ENCODE measurements around the gene SELENOM. TPM values are rescaled to one million over a fixed set of nuclear protein-coding genes. Genes with fewer than 3 reads are reported as not detected.

Gene SELENOM
- total and polyA plus RNA-seq, 7 experiments from 2014 or later: 9.1 to 175 (median 69.9) TPM

DNA sequence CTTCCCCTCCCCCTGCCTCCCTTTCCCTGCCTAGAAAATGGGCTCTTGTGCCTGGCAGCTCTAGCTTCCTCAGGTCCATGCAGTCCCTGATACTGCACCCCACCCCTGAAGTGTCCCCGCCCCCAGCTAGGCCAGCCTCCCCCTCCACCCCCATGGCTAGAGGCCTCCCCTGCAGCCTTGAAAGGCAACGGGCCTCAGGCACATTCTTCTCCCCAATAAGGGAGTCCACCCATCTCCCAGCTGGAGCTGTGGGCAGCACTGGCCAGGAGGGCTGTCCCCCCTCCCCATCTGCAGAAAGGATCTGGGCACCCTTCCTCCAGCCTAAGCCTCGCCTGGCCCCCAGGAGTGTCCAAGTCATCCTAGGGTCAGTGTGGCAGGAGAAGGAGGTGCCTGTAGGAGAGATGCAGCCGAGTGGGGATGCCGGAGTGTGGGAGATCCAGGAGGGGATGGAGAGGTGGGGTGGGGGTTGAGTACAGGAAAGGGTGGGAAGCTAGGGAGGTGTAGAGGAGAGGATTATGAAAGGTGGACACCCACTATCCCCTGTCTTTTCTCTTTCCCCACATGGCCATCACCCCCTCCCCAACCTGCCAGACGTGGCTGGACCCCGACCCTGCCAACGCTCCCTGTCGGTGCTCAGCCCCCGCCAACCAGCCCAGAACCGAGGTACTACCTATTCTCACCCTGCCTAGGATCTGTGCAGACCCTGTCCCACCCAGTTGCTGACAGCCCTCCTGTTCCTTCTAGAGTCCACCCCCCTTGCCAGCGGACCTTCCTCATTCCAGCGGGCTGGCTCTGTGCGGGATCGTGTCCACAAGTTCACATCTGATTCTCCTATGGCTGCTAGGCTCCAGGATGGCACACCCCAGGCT is 16.9 kb downstream of the SELENOM start:
- DNase-seq (no peak), ATAC-seq (no peak)
- Mint-ChIP-seq H3K27me3 (no peaks in the 10 kb centered on the region), H3K9me3 (no peaks in the 10 kb centered on the region), H3K27ac (no peak overlapping the region), H3K36me3 (no peaks in the 10 kb centered on the region), H3K4me1 (peaks cover 0 to 1% (median 0%) of the 10 kb centered on the region in 7 donors), H3K4me3 (no peak overlapping the region)
- H3K9me3 ChIP-seq (ENCODE audit: control insufficient read depth in 2 of 3, low read length in 3 of 3): no peaks in the 10 kb centered on the region
- intact Hi-C loops (cut with micrococcal nuclease): no loop called here
- H3K27ac ChIP-seq (ENCODE audit: low read depth, low read length): no peak overlapping the region
- no peaks in the 10 kb centered on the region for H3K4me1 ChIP-seq (ENCODE audit: control insufficient read depth in 2 of 2, insufficient read depth in 2 of 2, low read length in 2 of 2)
- no peaks in the 10 kb centered on the region for H3K36me3 ChIP-seq (ENCODE audit: control insufficient read depth in 2 of 3, insufficient read depth in 3 of 3, low read length in 3 of 3)
- POLR2A ChIA-PET: no interaction called here
- CTCF ChIA-PET: interaction anchor here (0.8 kb wide), 1 partner anchor 169 kb away, joined by 4 read pairs; no protein-coding TSS in a partner anchor
- H3K27me3 ChIP-seq (ENCODE audit: control insufficient read depth in 2 of 2, insufficient read depth in 2 of 2, low read length in 2 of 2): no peaks in the 10 kb centered on the region
- no peak overlapping the region for H3K4me3 ChIP-seq (ENCODE audit: low read length)

DNA sequence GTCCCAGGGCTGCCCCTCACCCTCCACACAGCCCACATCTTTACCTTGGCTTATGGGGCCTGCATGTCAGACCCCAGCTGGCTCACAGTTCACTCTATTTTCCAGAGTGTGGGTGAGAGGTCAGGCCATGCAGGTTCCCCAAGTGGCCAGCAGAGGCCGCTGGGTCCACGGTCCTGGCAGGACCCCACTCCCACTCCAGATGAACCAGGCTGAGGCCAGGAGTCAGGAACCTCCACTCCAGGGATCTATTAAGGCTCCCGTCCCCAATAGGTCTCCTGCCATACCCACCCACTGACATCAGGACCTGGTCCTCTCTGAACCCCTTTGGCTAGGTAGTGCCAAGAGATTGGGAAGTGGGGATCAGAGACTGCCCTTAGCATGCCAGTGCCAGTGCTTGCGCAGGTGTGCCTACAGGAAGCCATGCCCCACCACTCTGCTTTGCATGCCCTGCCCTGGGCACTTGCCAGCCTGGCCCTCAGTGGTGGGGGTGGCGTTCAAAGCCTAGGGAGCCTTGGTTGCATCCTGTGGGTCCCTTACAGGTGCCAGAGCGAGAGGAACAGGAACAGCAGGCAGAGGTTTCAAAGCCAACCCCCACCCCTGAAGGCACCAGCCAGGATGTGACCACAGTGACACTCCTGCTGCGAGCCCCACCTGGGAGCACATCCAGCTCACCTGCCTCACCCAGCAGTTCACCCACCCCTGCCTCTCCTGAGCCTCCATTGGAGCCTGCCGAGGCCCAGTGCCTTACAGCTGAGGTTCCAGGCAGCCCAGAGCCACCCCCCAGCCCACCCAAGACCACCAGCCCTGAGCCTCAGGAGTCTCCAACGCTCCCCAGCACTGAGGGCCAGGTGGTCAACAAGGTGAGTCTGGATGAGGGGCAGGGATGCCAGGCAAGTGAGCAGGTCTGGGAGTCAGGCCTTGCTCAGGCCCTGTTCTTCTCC is 17.9 kb downstream of the SELENOM start:
- peak in 3 of 9 donors; percentile 25 to 31 (median 27) for DNase-seq
- Histone ChIP-seq H3K27ac (ENCODE audit: low read depth, low read length) (no peak overlapping the region), H3K36me3 (ENCODE audit: control insufficient read depth in 2 of 3, insufficient read depth in 3 of 3, low read length in 3 of 3) (peaks cover 0 to 3% (median 0%) of the 10 kb centered on the region in 3 experiments), H3K4me1 (ENCODE audit: control insufficient read depth in 2 of 2, insufficient read depth in 2 of 2, low read length in 2 of 2) (no peaks in the 10 kb centered on the region), H3K27me3 (ENCODE audit: control insufficient read depth in 2 of 2, insufficient read depth in 2 of 2, low read length in 2 of 2) (no peaks in the 10 kb centered on the region), H3K4me3 (ENCODE audit: low read length) (no peak overlapping the region), H3K9me3 (ENCODE audit: control insufficient read depth in 2 of 3, low read length in 3 of 3) (no peaks in the 10 kb centered on the region)
- Mint-ChIP-seq H3K27me3 (no peaks in the 10 kb centered on the region), H3K9me3 (no peaks in the 10 kb centered on the region), H3K4me1 (peaks cover 0 to 5% (median 4%) of the 10 kb centered on the region in 7 donors), H3K36me3 (no peaks in the 10 kb centered on the region), H3K27ac (no peak overlapping the region), H3K4me3 (no peak overlapping the region)
- ChIA-PET POLR2A (interaction anchor here (1.0 kb wide), 1 partner anchor 454 kb away, joined by 3 read pairs; the partner anchor contains the start of gene SLC35E4), CTCF (interaction anchor here (0.8 to 8.1 kb wide), 3 partner anchors 140 to 168 kb away, joined by 4 to 59 read pairs (median 10); no protein-coding TSS in a partner anchor)
- ATAC-seq: no peak
- intact Hi-C loops (cut with micrococcal nuclease): loop anchor here (1.0 to 10.0 kb wide), 4 partner anchors 60 to 665 kb away; partner anchors contain the start of genes DEPDC5 (in 1 of the 2), DRG1 (in 1 of the 2) and PRR14L (in 1 of the 2)

DNA sequence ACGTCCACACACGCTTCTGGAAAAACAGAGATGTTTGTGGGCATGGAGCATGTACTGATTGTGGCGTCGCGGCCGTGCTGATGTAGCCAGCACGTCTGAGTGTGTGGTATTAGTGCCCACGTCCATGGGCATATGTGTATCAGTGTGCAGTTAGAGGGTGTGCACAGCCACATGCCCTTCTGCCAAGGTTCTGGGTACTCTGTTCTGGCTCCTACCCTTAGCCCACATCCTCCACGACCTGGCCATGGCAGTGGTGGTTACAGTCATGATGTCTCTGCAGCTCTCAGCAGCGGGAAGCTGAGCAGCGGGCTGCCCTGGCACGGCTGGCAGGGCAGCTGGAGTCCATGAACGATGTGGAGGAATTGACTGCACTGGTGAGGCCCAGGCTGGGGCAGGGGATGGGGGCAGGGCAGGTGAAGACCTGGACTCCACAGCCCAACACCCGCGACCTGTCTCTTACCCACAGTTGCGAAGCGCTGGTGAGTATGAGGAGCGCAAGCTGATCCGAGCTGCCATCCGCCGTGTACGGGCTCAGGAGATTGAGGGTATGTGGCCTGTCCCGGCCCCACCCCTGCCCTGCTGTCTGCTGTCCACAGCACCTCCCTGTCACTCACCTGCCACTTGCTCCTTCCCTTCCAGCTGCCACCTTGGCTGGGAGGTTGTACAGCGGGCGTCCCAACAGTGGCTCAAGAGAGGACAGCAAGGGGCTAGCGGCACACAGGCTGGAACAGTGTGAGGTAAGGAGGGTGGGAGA is 19.0 kb downstream of the SELENOM start:
- H3K4me1 Mint-ChIP-seq: peaks cover 7 to 15% (median 14%) of the 10 kb centered on the region in 7 donors
- Histone ChIP-seq H3K27me3 (ENCODE audit: control insufficient read depth in 2 of 2, insufficient read depth in 2 of 2, low read length in 2 of 2) (no peaks in the 10 kb centered on the region), H3K4me1 (ENCODE audit: control insufficient read depth in 2 of 2, insufficient read depth in 2 of 2, low read length in 2 of 2) (peaks cover 5 to 9% of the 10 kb centered on the region in 2 donors), H3K36me3 (ENCODE audit: control insufficient read depth in 2 of 3, insufficient read depth in 3 of 3, low read length in 3 of 3) (peaks cover 0 to 3% (median 0%) of the 10 kb centered on the region in 3 experiments), H3K4me3 (ENCODE audit: low read length) (no peak overlapping the region), H3K27ac (ENCODE audit: low read depth, low read length) (no peak overlapping the region), H3K9me3 (ENCODE audit: control insufficient read depth in 2 of 3, low read length in 3 of 3) (no peaks in the 10 kb centered on the region)
- H3K9me3 Mint-ChIP-seq: no peaks in the 10 kb centered on the region
- H3K36me3 Mint-ChIP-seq: no peaks in the 10 kb centered on the region
- ChIA-PET CTCF (interaction anchor here (1.1 to 8.1 kb wide), 3 partner anchors 141 to 327 kb away, joined by 3 to 59 read pairs (median 10); no protein-coding TSS in a partner anchor), POLR2A (interaction anchor here (1.0 kb wide), 1 partner anchor 453 kb away, joined by 3 read pairs; the partner anchor contains the start of gene SLC35E4)
- no peak overlapping the region for H3K27ac Mint-ChIP-seq
- intact Hi-C loops (cut with micrococcal nuclease): loop anchor here in 1 of 2 donors (5.0 to 10.0 kb wide), 2 partner anchors 309 to 666 kb away; partner anchors contain the start of genes DEPDC5, DRG1 and PRR14L
- no peak for ATAC-seq
- DNase-seq: no peak
- no peaks in the 10 kb centered on the region for H3K27me3 Mint-ChIP-seq
- H3K4me3 Mint-ChIP-seq: no peak overlapping the region

DNA sequence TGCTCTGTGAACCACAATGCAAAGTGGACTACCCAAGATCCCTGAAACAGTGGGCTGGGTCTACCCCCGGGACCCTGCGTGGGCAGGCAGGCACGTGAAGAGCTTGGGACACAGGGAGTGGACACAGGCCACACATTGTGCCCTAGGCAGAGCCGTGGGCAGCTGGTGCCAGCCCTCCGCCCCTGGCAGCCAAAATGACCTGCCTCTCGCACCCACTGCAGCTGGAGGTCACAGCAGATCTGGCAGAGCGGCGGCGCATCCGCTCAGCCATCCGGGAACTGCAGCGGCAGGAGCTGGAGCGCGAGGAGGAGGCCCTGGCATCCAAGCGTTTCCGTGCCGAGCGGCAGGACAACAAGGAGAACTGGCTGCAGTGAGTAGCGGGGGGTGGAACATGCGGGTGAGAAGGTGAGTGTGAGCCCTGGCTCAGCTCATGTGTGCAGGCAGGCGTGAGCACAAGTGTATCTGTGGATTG is 19.6 kb downstream of the SELENOM start:
- H3K9me3 Mint-ChIP-seq: no peaks in the 10 kb centered on the region
- no peak overlapping the region for H3K27ac ChIP-seq (ENCODE audit: low read depth, low read length)
- ChIA-PET CTCF (interaction anchor here (1.1 to 8.1 kb wide), 3 partner anchors 142 to 326 kb away, joined by 3 to 59 read pairs (median 10); no protein-coding TSS in a partner anchor), POLR2A (no interaction called here)
- no peaks in the 10 kb centered on the region for H3K27me3 ChIP-seq (ENCODE audit: control insufficient read depth in 2 of 2, insufficient read depth in 2 of 2, low read length in 2 of 2)
- peaks cover 5 to 16% of the 10 kb centered on the region in 2 donors for H3K4me1 ChIP-seq (ENCODE audit: control insufficient read depth in 2 of 2, insufficient read depth in 2 of 2, low read length in 2 of 2)
- H3K27ac Mint-ChIP-seq: no peak overlapping the region
- DNase-seq (no peak), ATAC-seq (no peak)
- no peaks in the 10 kb centered on the region for H3K36me3 Mint-ChIP-seq
- no peak overlapping the region for H3K4me3 Mint-ChIP-seq
- H3K4me1 Mint-ChIP-seq: peaks cover 10 to 22% (median 20%) of the 10 kb centered on the region in 7 donors
- H3K4me3 ChIP-seq (ENCODE audit: low read length): no peak overlapping the region
- intact Hi-C loops (cut with micrococcal nuclease): loop anchor here in 1 of 2 donors (5.0 to 10.0 kb wide), 2 partner anchors 310 to 667 kb away; partner anchors contain the start of genes DEPDC5, DRG1 and PRR14L
- no peaks in the 10 kb centered on the region for H3K9me3 ChIP-seq (ENCODE audit: control insufficient read depth in 2 of 3, low read length in 3 of 3)
- H3K27me3 Mint-ChIP-seq: no peaks in the 10 kb centered on the region
- H3K36me3 ChIP-seq (ENCODE audit: control insufficient read depth in 2 of 3, insufficient read depth in 3 of 3, low read length in 3 of 3): peaks cover 0 to 3% (median 0%) of the 10 kb centered on the region in 3 experiments

DNA sequence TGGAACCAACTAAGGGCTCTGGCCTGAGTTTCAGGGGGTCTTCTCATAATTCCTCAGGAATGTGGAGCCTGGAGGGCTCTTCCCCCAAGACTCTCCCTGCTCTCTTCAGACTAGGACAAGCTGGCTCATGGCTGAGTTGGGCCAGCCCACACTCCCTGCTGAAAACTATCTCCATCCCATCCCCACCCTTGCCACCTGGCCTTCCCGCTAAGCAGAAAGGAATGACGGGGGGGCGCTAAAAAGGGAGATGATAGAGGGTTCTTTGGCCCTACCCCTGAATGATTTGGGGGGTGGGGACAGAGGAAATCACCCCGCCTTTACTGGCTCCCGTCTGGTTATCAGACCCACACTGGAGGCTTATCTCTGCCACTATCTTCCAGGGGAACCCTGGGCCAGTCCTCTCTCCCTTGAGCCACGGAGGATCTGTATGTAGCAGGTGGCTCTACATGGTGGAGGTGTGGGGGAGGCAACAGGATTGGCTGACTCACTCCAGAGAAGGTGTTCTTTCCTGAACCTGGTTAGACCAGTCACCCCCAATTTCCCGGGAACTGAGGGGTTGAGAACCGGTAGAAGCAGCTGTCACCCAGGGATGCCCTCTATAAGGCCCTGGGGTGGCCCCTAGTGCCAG is 20.6 kb downstream of the SELENOM start:
- H3K27me3 ChIP-seq (ENCODE audit: control insufficient read depth in 2 of 2, insufficient read depth in 2 of 2, low read length in 2 of 2): no peaks in the 10 kb centered on the region
- Mint-ChIP-seq H3K27me3 (no peaks in the 10 kb centered on the region), H3K4me1 (peaks cover 18 to 31% (median 29%) of the 10 kb centered on the region in 7 donors), H3K27ac (peak overlapping the region in 1 of 9 donors; percentile 4), H3K36me3 (no peaks in the 10 kb centered on the region), H3K4me3 (peak overlapping the region in 2 of 10 donors; percentile 29 to 30), H3K9me3 (no peaks in the 10 kb centered on the region)
- peaks cover 0 to 3% (median 0%) of the 10 kb centered on the region in 3 experiments for H3K36me3 ChIP-seq (ENCODE audit: control insufficient read depth in 2 of 3, insufficient read depth in 3 of 3, low read length in 3 of 3)
- intact Hi-C loops (cut with micrococcal nuclease): loop anchor here in 1 of 2 donors (5.0 to 10.0 kb wide), 2 partner anchors 310 to 668 kb away; partner anchors contain the start of genes DEPDC5, DRG1 and PRR14L
- DNase-seq (no peak), ATAC-seq (no peak)
- H3K27ac ChIP-seq (ENCODE audit: low read depth, low read length): no peak overlapping the region
- POLR2A ChIA-PET: interaction anchor here (1.0 kb wide), 1 partner anchor 324 kb away, joined by 3 read pairs; no protein-coding TSS in a partner anchor
- CTCF ChIA-PET: interaction anchor here (0.6 to 8.1 kb wide), 5 partner anchors 137 to 498 kb away, joined by 3 to 59 read pairs (median 10); no protein-coding TSS in a partner anchor
- no peak overlapping the region for H3K4me3 ChIP-seq (ENCODE audit: low read length)
- H3K4me1 ChIP-seq (ENCODE audit: control insufficient read depth in 2 of 2, insufficient read depth in 2 of 2, low read length in 2 of 2): peaks cover 8 to 25% of the 10 kb centered on the region in 2 donors
- H3K9me3 ChIP-seq (ENCODE audit: control insufficient read depth in 2 of 3, low read length in 3 of 3): no peaks in the 10 kb centered on the region

Data from naive thymus-derived CD4-positive, alpha-beta T cell (primary cell).